Measurements from ENCODE around the gene TOX3.

GRCh38 chr16:52526116-52526828 lies 20.7 kb downstream of the TOX3 start:
- TF ChIP-seq POLR2A (IDR thresholded peaks at IDR 0.05; ENCODE audit: low read depth, low read length) (no peak), PAX5 (IDR thresholded peaks at IDR 0.05; ENCODE audit: insufficient read depth, low read length, severe bottlenecking) (no peak)

All from GM12891 (cell line).